HG03064 (cell line): ENCODE data around the gene ST7.
"Not testable (repeated sequence)": the region's sequence is repeated elsewhere in the genome, so short reads cannot be mapped to it uniquely, and the experiment has no call there.

Experiments
- ATAC-seq: cut with Tn5 transposase; IDR thresholded peaks from one replicate; pipeline ENCODE4 v1.9.1; 2021; ENCODE audit warnings: low read depth; ENCODE audit not compliant: unreplicated experiment

The ST7 gene

GRCh38 chr7:116949941-116950801 lies 3.1 kb upstream of the ST7 start:
- ATAC-seq = no peak

GRCh38 chr7:116950889-116951351 lies 2.4 kb upstream of the ST7 start:
- ATAC-seq = no peak

GRCh38 chr7:116951366-116952292 lies 1.7 kb upstream of the ST7 start:
- no peak for ATAC-seq

- ATAC-seq = no peak
These were observed 498 bp upstream of the ST7 start for GRCh38 chr7:116952635-116953371.

- peak; percentile 7 for ATAC-seq
These were observed 871 bp downstream of the ST7 start for GRCh38 chr7:116953906-116954838.

- no peak for ATAC-seq
These were observed 2.0 kb downstream of the ST7 start for GRCh38 chr7:116955340-116955739.

- peak; percentile 72 for ATAC-seq
These were observed 2.6 kb downstream of the ST7 start for GRCh38 chr7:116955801-116956476.

GRCh38 chr7:116956477-116956804 lies 3.1 kb downstream of the ST7 start:
- ATAC-seq = no peak

- ATAC-seq = peak; percentile 37
These were observed 4.6 kb downstream of the ST7 start for GRCh38 chr7:116957874-116958273.

GRCh38 chr7:116961966-116962673 lies 8.8 kb downstream of the ST7 start:
- not testable (repeated sequence) for ATAC-seq

GRCh38 chr7:116963234-116963633 lies 9.9 kb downstream of the ST7 start:
- ATAC-seq = no peak

GRCh38 chr7:116966601-116967000 lies 13.3 kb downstream of the ST7 start:
- no peak for ATAC-seq

GRCh38 chr7:116967254-116967922 lies 14.1 kb downstream of the ST7 start:
- no peak for ATAC-seq

GRCh38 chr7:116967983-116968382 lies 14.7 kb downstream of the ST7 start:
- ATAC-seq = no peak

GRCh38 chr7:116968631-116969030 lies 15.3 kb downstream of the ST7 start:
- no peak for ATAC-seq

GRCh38 chr7:116969371-116969902 lies 16.1 kb downstream of the ST7 start:
- ATAC-seq = no peak

- ATAC-seq = peak; percentile 50
These were observed 17.1 kb downstream of the ST7 start for GRCh38 chr7:116970238-116970910.
